MM.1S (cell line): ENCODE results near the gene ALDH1A2.

Experiments used
- DNase-seq: peaks from one replicate; pipeline ENCODE4 v3.0.0-alpha.2; 2015
- H2AFZ ChIP-seq: fragments of 300-600 bp; sonication (generic); 2 replicates; pipeline ENCODE4 v1.6.0; 2016; ENCODE audit warnings: antibody characterized with exemption, low read length
- H3F3A ChIP-seq: fragments of 300-600 bp; sonication (generic); 2 replicates; pipeline ENCODE4 v1.6.1; 2016; ENCODE audit warnings: mild to moderate bottlenecking, antibody characterized with exemption, low read length, moderate library complexity, mixed read lengths; ENCODE audit not compliant: insufficient read depth
- H3K27ac ChIP-seq: fragments of 300-600 bp; sonication (generic); 2 replicates; pipeline ENCODE4 v1.5.1; 2016; ENCODE audit warnings: mild to moderate bottlenecking, low read length
- H3K27me3 ChIP-seq: fragments of 300-600 bp; sonication (generic); replicated peaks from 2 replicates; pipeline ENCODE4 v1.6.0; 2016; ENCODE audit warnings: low read length; ENCODE audit not compliant: insufficient read depth
- H3K36me3 ChIP-seq: fragments of 300-600 bp; sonication (generic); replicated peaks from 2 replicates; pipeline ENCODE4 v1.6.1; 2016; ENCODE audit warnings: mild to moderate bottlenecking, low read length, mixed read lengths; ENCODE audit not compliant: insufficient read depth
- H3K4me1 ChIP-seq: fragments of 300-600 bp; sonication (generic); 2 replicates; pipeline ENCODE4 v1.6.1; 2016; ENCODE audit warnings: low read length, mixed read lengths
- H3K4me2 ChIP-seq: fragments of 300-600 bp; sonication (generic); 2 replicates; pipeline ENCODE4 v1.6.0; 2016; ENCODE audit warnings: low read depth, low read length
- H3K4me3 ChIP-seq: fragments of 300-600 bp; sonication (generic); 2 replicates; pipeline ENCODE4 v1.5.1; 2016; ENCODE audit warnings: low read length, mixed read lengths
- H3K79me2 ChIP-seq: fragments of 300-600 bp; sonication (generic); 2 replicates; pipeline ENCODE4 v1.6.1; 2016; ENCODE audit warnings: mixed run types, low read length, mixed read lengths
- H3K9ac ChIP-seq: fragments of 300-600 bp; sonication (generic); 2 replicates; pipeline ENCODE4 v1.6.1; 2016; ENCODE audit warnings: low read length, mixed read lengths
- H3K9me2 ChIP-seq: fragments of 300-600 bp; sonication (generic); replicated peaks from 2 replicates; pipeline ENCODE4 v1.6.1; 2016; ENCODE audit warnings: mild to moderate bottlenecking, low read length, mixed read lengths; ENCODE audit not compliant: insufficient read depth
- H3K9me3 ChIP-seq: fragments of 300-600 bp; sonication (generic); replicated peaks from 2 replicates; pipeline ENCODE4 v1.6.1; 2016; ENCODE audit warnings: mild to moderate bottlenecking, low read length, mixed read lengths; ENCODE audit not compliant: insufficient read depth
- H4K20me1 ChIP-seq: fragments of 300-600 bp; sonication (generic); 2 replicates; pipeline ENCODE4 v1.6.1; 2016; ENCODE audit warnings: mild to moderate bottlenecking, low read length, moderate library complexity, mixed read lengths; ENCODE audit not compliant: insufficient read depth
- EZH2 ChIP-seq: fragments of 300-600 bp; sonication (generic); optimal IDR thresholded peaks from 2 replicates; pipeline ENCODE3; 2017; ENCODE audit warnings: low read depth, mild to moderate bottlenecking, antibody characterized with exemption, low read length, mixed read lengths
- EZH2phosphoT487 ChIP-seq: fragments of 300-600 bp; sonication (generic); IDR thresholded peaks from 2 replicates; pipeline ENCODE4 v1.6.1; 2018; ENCODE audit warnings: antibody characterized with exemption, low read length
- TF ChIP-seq, protein P1 (sequence below): fragments of 300-600 bp; sonication (generic); IDR thresholded peaks from 2 replicates; pipeline ENCODE4 v1.5.1; 2016; ENCODE audit warnings: antibody characterized with exemption, low read length, mixed read lengths

ALDH1A2 gene

DNA sequence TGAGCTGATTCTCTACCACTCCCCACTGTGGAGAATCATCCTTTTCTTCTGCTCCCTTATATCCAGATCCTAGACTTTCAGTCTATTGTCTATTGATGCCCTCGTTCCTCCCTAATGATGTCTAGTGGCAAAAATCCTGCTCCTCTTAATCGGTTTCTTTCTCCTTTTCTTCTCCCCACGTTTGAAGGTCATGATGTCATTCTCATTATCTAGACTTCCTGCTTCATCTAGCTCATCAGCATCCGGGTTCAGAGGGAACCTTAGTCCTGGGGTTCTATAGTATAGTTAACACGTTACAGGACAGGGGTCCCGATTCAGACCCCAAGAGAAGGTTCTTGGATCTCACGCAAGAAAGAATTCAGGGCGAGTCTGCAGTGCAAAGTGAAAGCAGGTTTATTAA is 14.9 kb upstream of the ALDH1A2 start:
- no peak overlapping the region for H3K9ac ChIP-seq
- H3K27me3 ChIP-seq, result no peaks in the 10 kb centered on the region
- TF ChIP-seq EZH2phosphoT487 (no peak), EZH2 (no peak)
- TF ChIP-seq, protein P1, sequence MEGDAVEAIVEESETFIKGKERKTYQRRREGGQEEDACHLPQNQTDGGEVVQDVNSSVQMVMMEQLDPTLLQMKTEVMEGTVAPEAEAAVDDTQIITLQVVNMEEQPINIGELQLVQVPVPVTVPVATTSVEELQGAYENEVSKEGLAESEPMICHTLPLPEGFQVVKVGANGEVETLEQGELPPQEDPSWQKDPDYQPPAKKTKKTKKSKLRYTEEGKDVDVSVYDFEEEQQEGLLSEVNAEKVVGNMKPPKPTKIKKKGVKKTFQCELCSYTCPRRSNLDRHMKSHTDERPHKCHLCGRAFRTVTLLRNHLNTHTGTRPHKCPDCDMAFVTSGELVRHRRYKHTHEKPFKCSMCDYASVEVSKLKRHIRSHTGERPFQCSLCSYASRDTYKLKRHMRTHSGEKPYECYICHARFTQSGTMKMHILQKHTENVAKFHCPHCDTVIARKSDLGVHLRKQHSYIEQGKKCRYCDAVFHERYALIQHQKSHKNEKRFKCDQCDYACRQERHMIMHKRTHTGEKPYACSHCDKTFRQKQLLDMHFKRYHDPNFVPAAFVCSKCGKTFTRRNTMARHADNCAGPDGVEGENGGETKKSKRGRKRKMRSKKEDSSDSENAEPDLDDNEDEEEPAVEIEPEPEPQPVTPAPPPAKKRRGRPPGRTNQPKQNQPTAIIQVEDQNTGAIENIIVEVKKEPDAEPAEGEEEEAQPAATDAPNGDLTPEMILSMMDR, result no peak
- no peak overlapping the region for H3K27ac ChIP-seq
- no peaks in the 10 kb centered on the region for H3K4me1 ChIP-seq
- no peak for DNase-seq
- H3K4me3 ChIP-seq, result no peak overlapping the region
- H2AFZ ChIP-seq, result peak overlapping the region; percentile 33; the same call in 1 of the 2 replicates
- 0 out of 2 replicates have a peak overlapping the region, but pooled peaks have one; percentile 4 for H3K4me2 ChIP-seq
- no peaks in the 10 kb centered on the region for H3K9me2 ChIP-seq
- no peaks in the 10 kb centered on the region for H3K9me3 ChIP-seq
- H3K36me3 ChIP-seq, result no peaks in the 10 kb centered on the region
- H3F3A ChIP-seq, result no peaks in the 10 kb centered on the region
- no peaks in the 10 kb centered on the region for H3K79me2 ChIP-seq
- no peaks in the 10 kb centered on the region for H4K20me1 ChIP-seq

DNA sequence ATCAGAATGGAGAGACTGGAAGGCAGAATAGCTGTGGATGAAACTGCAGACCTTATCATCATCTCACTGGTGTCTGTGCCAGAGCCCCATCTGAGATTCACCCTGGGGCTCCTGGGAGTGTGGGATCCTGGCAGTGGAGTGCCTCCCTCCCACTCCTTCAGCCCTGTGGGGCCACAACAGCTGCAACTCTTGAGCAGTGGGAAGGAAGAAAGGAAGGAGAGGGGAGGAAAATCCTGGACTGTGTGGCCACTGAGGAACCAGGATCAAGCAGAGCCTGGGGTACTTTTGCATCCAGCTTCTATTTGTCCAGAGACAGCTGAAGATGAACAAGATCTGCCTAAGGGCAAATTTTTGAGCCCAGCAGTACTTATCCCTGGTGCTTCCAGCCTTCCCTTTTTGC is 13.1 kb upstream of the ALDH1A2 start:
- H3F3A ChIP-seq, result no peaks in the 10 kb centered on the region
- no peak overlapping the region for H3K27ac ChIP-seq
- no peak overlapping the region for H3K4me2 ChIP-seq
- no peaks in the 10 kb centered on the region for H3K9me3 ChIP-seq
- no peak for DNase-seq
- no peak overlapping the region for H3K4me3 ChIP-seq
- no peaks in the 10 kb centered on the region for H3K9me2 ChIP-seq
- H2AFZ ChIP-seq, result no peak overlapping the region
- H3K27me3 ChIP-seq, result no peaks in the 10 kb centered on the region
- no peaks in the 10 kb centered on the region for H3K79me2 ChIP-seq
- H4K20me1 ChIP-seq, result no peaks in the 10 kb centered on the region
- no peak overlapping the region for H3K9ac ChIP-seq
- H3K36me3 ChIP-seq, result no peaks in the 10 kb centered on the region
- no peak for TF ChIP-seq EZH2phosphoT487
- TF ChIP-seq EZH2, result no peak
- 0 out of 2 replicates have a peak, but pooled peaks cover 3% of the 10 kb centered on the region for H3K4me1 ChIP-seq

DNA sequence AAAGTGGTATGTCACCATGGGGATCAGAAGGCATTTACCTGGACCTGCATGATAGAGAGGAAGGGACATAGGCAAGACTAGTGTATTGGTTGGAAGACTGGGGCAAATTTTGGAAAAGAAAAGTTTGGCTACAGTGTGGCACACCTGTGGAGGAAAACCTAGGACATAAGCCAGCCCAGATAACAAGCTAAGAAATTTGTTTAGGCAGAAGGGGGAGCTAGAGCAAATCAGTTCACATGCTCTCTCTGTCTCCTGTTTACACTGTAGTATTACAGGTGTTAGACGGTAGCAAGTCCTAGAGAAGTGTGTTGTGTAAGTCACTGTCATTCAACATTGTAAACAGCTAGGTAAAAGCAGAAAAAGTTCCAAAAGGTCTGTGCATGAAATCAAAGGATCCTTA is 11.9 kb upstream of the ALDH1A2 start:
- H3K9me2 ChIP-seq, result no peaks in the 10 kb centered on the region
- no peaks in the 10 kb centered on the region for H3K36me3 ChIP-seq
- no peaks in the 10 kb centered on the region for H3K9me3 ChIP-seq
- H3K4me1 ChIP-seq, result 0 out of 2 replicates have a peak, but pooled peaks cover 3% of the 10 kb centered on the region
- no peaks in the 10 kb centered on the region for H3F3A ChIP-seq
- H3K9ac ChIP-seq, result no peak overlapping the region
- H3K4me2 ChIP-seq, result no peak overlapping the region
- DNase-seq, result peak; percentile 33
- H3K27me3 ChIP-seq, result no peaks in the 10 kb centered on the region
- no peak overlapping the region for H2AFZ ChIP-seq
- TF ChIP-seq, protein P1, result peak; percentile 43
- TF ChIP-seq EZH2, result no peak
- no peak overlapping the region for H3K27ac ChIP-seq
- no peaks in the 10 kb centered on the region for H4K20me1 ChIP-seq
- H3K4me3 ChIP-seq, result no peak overlapping the region
- no peaks in the 10 kb centered on the region for H3K79me2 ChIP-seq

DNA sequence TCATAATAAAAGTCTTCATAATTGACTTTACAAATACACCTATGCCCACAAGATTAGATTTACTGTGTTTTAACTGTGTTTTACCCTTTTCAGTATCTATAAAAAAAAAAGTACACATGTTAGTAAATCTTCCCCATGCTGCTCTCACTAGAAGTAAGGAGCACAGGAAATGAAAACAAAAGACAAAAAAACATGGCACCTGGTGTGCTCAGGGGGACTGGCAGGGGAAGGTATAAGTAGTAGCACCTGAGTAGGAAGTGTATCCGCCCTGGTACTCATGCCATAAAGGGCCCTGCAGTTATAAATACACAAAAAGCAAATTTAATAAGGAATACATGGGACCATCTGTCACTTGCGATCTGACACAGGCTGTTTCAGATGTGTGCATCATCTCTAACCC is 8.9 kb upstream of the ALDH1A2 start:
- Histone ChIP-seq H2AFZ (no peak overlapping the region), H3K9me3 (no peaks in the 10 kb centered on the region), H4K20me1 (no peaks in the 10 kb centered on the region), H3K27ac (no peak overlapping the region), H3K36me3 (no peaks in the 10 kb centered on the region), H3K27me3 (no peaks in the 10 kb centered on the region), H3K4me2 (no peak overlapping the region), H3K79me2 (no peaks in the 10 kb centered on the region), H3K4me1 (0 out of 2 replicates have a peak, but pooled peaks cover 3% of the 10 kb centered on the region), H3F3A (no peaks in the 10 kb centered on the region), H3K9me2 (no peaks in the 10 kb centered on the region), H3K4me3 (no peak overlapping the region), H3K9ac (no peak overlapping the region)
- DNase-seq, result no peak
- TF ChIP-seq, protein P1, result no peak
- TF ChIP-seq EZH2 (no peak), EZH2phosphoT487 (no peak)
